CD4-positive, CD25-positive, alpha-beta regulatory T cell (primary cell): Measurements from ENCODE around the gene TBX15. TPM values are rescaled to one million over a fixed set of nuclear protein-coding genes. Genes with fewer than 3 reads are reported as not detected.

Source experiments
- ATAC-seq, 2 donors: fragments of 150-1000 bp; cut with Tn5 transposase; one replicate each; pipeline ENCODE4 v1.10.0; 2021; ENCODE audit warnings: low read depth in 2 of 2, moderate number of reproducible peaks in 2 of 2, moderate library complexity in 1 of 2
- DNase-seq, 3 donors: peaks; one replicate each; pipeline versions ENCODE4 v3.0.0 to v3.0.0-alpha.2; 2012 to 2022; ENCODE audit warnings: mixed read lengths in 1 of 3
- H3K27ac ChIP-seq: one replicate; pipeline ENCODE4 v1.7.0; 2013; ENCODE audit warnings: mild to moderate bottlenecking, low read length; ENCODE audit not compliant: insufficient read depth, poor library complexity, severe bottlenecking
- H3K27me3 ChIP-seq: one replicate; pipeline ENCODE4 v1.7.0; 2013; ENCODE audit warnings: low read length; ENCODE audit not compliant: control insufficient read depth, insufficient read depth
- H3K36me3 ChIP-seq: one replicate; pipeline ENCODE4 v1.7.0; 2013; ENCODE audit warnings: mild to moderate bottlenecking, low read length, moderate library complexity; ENCODE audit not compliant: control insufficient read depth, insufficient read depth
- H3K4me1 ChIP-seq: 2 replicates; pipeline ENCODE4 v1.7.0; 2013; ENCODE audit warnings: mild to moderate bottlenecking, low read length; ENCODE audit not compliant: insufficient read depth, control insufficient read depth, poor library complexity, severe bottlenecking
- H3K4me3 ChIP-seq: one replicate; pipeline ENCODE4 v1.7.0; 2013; ENCODE audit warnings: low read depth, mild to moderate bottlenecking, low read length, moderate library complexity
- H3K9me3 ChIP-seq, 2 experiments: 1 replicate in 1 of 2; 2 replicates in 1 of 2; pipeline ENCODE4 v1.7.0; 2013; ENCODE audit warnings: low read length in 2 of 2, mild to moderate bottlenecking in 1 of 2, moderate library complexity in 1 of 2; ENCODE audit not compliant: control insufficient read depth in 2 of 2
- H3K27ac Mint-ChIP-seq, 3 donors: one replicate each; pipeline ENCODE4 v1.8.0; 2020 to 2022; ENCODE audit warnings: mild to moderate bottlenecking in 3 of 3, mixed read lengths in 3 of 3, moderate library complexity in 2 of 3
- H3K27me3 Mint-ChIP-seq: one replicate; pipeline ENCODE4 v1.8.0; 2022; ENCODE audit warnings: mild to moderate bottlenecking, mixed read lengths
- H3K36me3 Mint-ChIP-seq: one replicate; pipeline ENCODE4 v1.8.0; 2020; ENCODE audit warnings: mixed read lengths
- H3K4me1 Mint-ChIP-seq, 4 donors: one replicate each; pipeline ENCODE4 v1.8.0; 2020 to 2022; ENCODE audit warnings: mixed read lengths in 4 of 4, mild to moderate bottlenecking in 1 of 4
- H3K4me3 Mint-ChIP-seq, 4 donors: one replicate each; pipeline ENCODE4 v1.8.0; 2020 to 2022; ENCODE audit warnings: mild to moderate bottlenecking in 4 of 4, mixed read lengths in 4 of 4, moderate library complexity in 3 of 4
- H3K9me3 Mint-ChIP-seq, 7 donors: one replicate each; pipeline ENCODE4 v1.8.0; 2020 to 2022; ENCODE audit warnings: mixed read lengths in 7 of 7, mild to moderate bottlenecking in 3 of 7, moderate library complexity in 2 of 7
- polyA plus RNA-seq, 4 donors: library from polyadenylated mRNA; unstranded; fragments of 300-500 nt; fragmentation: Illumina TruSeq; gene quantifications; one replicate each; pipeline ENCODE4 v1.2.3, GENCODE V29; 2021
- total RNA-seq: library from RNA; stranded (reverse); gene quantifications from one replicate; pipeline ENCODE4 v1.2.3, GENCODE V29; 2022

Gene TBX15
- total and polyA plus RNA-seq, 5 donors from 2014 or later, result not detected

DNA sequence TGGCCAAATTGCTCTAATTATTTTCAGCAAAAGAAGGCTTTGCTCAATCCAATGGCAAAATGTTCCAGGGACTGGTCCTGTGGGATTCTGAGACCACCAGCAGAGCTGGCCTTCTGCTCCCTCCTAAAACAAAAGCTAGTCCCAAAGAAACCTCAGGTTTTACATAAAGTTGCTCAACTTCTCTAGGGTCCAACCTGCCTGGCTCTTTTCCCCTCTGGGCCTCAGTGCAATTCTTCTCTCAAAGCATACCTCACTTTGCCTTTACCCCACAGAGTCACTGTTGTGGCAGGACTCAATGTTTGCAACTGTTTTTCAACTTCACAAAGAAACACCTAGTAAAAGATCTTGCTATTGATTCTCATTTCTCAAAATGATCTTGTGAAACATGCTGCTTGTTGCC lies 39.8 kb downstream of the TBX15 start:
- Histone ChIP-seq H3K27ac (no peak overlapping the region), H3K4me3 (no peak overlapping the region), H3K9me3 (peaks cover 0 to 3% of the 10 kb centered on the region in 2 experiments), H3K4me1 (no peaks in the 10 kb centered on the region), H3K36me3 (no peaks in the 10 kb centered on the region), H3K27me3 (no peaks in the 10 kb centered on the region)
- ATAC-seq (no peak), DNase-seq (no peak)
- H3K27ac Mint-ChIP-seq, result no peak overlapping the region
- H3K27me3 Mint-ChIP-seq, result no peaks in the 10 kb centered on the region
- no peaks in the 10 kb centered on the region for H3K4me1 Mint-ChIP-seq
- peaks cover 0 to 5% (median 0%) of the 10 kb centered on the region in 7 donors for H3K9me3 Mint-ChIP-seq
- no peak overlapping the region for H3K4me3 Mint-ChIP-seq
- H3K36me3 Mint-ChIP-seq, result no peaks in the 10 kb centered on the region

DNA sequence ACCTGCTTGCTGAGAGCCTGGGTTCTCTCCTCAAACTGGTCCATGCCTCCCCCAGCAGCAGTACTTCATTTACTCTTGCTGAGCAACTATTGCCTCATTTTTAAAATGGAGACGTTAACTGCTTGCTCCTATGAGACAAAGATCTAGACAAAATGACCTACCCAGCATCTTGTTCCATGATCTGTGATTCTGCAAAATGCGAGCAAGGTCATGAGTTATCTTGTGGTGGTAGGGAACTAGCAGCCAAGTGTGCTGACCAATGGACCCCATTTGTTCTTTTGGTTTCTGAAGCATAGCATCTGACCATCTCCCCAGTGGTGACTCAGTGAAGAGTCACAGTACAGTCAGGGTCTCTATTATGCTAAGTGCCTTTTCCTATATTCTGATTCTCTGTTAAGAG lies 40.4 kb downstream of the TBX15 start:
- DNase-seq (no peak), ATAC-seq (no peak)
- H3K27me3 ChIP-seq, result no peaks in the 10 kb centered on the region
- Mint-ChIP-seq H3K27me3 (no peaks in the 10 kb centered on the region), H3K9me3 (peaks cover 0 to 5% (median 0%) of the 10 kb centered on the region in 7 donors), H3K36me3 (no peaks in the 10 kb centered on the region), H3K27ac (no peak overlapping the region), H3K4me1 (no peaks in the 10 kb centered on the region), H3K4me3 (no peak overlapping the region)
- H3K36me3 ChIP-seq, result no peaks in the 10 kb centered on the region
- H3K9me3 ChIP-seq, result peaks cover 0 to 3% of the 10 kb centered on the region in 2 experiments
- no peak overlapping the region for H3K27ac ChIP-seq
- H3K4me3 ChIP-seq, result no peak overlapping the region
- no peaks in the 10 kb centered on the region for H3K4me1 ChIP-seq

DNA sequence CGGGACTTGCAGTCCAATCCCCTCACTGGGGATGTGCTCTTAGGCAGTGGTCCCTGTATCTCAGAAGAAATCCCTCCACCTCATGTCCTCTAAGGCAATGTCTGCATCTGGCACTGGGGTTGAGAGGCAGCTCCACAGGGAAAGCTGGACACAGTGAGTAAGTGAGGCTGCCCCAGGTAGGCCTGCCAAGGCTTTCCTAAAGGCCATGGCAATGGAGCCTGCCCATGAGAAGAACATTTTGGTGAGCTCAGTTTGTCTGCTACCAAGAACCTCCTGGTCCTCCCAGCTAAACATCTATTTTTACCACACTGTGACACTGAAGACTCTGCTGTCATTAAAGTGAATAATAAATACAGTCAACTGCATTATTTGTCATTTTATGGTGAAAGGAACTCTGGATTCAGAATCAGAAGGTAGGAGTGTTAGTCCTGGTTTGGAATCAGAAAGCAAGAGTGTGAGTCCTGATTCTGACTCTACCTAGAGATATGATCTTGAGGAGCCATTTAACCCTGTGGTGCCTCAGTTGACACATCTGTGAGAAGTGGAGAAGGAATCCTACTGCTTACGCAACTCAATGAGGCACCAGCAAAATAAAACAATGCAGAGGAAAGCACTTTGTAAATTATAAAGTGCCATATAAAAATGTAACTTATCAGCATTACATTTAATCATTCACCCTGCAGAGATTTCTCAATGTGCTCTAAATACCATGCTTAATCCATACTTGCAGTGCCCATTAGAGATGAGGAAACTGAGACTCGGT lies 41.0 kb downstream of the TBX15 start:
- Histone ChIP-seq H3K27me3 (no peaks in the 10 kb centered on the region), H3K9me3 (peaks cover 0 to 3% of the 10 kb centered on the region in 2 experiments)

DNA sequence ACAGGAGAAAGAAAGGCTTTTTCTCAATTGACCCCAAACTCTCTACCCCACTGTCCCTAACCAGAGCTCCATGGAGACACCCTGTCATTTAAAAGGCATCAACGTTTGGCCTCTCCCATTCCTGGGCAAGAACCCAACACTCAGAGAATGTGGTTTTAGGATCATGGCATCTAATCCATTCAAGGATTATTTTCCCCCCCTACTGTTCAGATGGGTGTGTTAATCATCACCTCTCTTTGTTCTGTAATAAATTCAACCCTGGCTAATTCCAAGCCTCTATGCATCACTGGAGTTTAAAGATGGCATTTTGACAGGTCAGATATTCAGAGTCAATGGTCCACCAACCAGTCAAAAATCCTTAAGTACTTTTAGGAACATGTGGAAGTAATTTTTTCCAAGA lies 42.7 kb downstream of the TBX15 start:
- H3K4me3 ChIP-seq, result no peak overlapping the region
- H3K27ac Mint-ChIP-seq, result no peak overlapping the region
- DNase-seq (no peak), ATAC-seq (no peak)
- H3K4me3 Mint-ChIP-seq, result no peak overlapping the region
- H3K36me3 ChIP-seq, result no peaks in the 10 kb centered on the region
- no peaks in the 10 kb centered on the region for H3K27me3 ChIP-seq
- H3K9me3 Mint-ChIP-seq, result peaks cover 0 to 6% (median 0%) of the 10 kb centered on the region in 7 donors
- H3K4me1 Mint-ChIP-seq, result no peaks in the 10 kb centered on the region
- no peaks in the 10 kb centered on the region for H3K36me3 Mint-ChIP-seq
- H3K27ac ChIP-seq, result no peak overlapping the region
- H3K4me1 ChIP-seq, result no peaks in the 10 kb centered on the region
- peaks cover 0 to 3% of the 10 kb centered on the region in 2 experiments for H3K9me3 ChIP-seq
- H3K27me3 Mint-ChIP-seq, result no peaks in the 10 kb centered on the region

More for the DNA sequence above, 41.0 kb downstream of the TBX15 start:
- H3K9me3 Mint-ChIP-seq, result peaks cover 0 to 5% (median 0%) of the 10 kb centered on the region in 7 donors
- DNase-seq (no peak), ATAC-seq (no peak)
- H3K27me3 Mint-ChIP-seq, result no peaks in the 10 kb centered on the region
- Histone ChIP-seq H3K27ac (no peak overlapping the region), H3K4me1 (no peaks in the 10 kb centered on the region), H3K36me3 (no peaks in the 10 kb centered on the region), H3K4me3 (no peak overlapping the region)
- H3K36me3 Mint-ChIP-seq, result no peaks in the 10 kb centered on the region
- H3K4me1 Mint-ChIP-seq, result no peaks in the 10 kb centered on the region
- no peak overlapping the region for H3K4me3 Mint-ChIP-seq
- H3K27ac Mint-ChIP-seq, result no peak overlapping the region

DNA sequence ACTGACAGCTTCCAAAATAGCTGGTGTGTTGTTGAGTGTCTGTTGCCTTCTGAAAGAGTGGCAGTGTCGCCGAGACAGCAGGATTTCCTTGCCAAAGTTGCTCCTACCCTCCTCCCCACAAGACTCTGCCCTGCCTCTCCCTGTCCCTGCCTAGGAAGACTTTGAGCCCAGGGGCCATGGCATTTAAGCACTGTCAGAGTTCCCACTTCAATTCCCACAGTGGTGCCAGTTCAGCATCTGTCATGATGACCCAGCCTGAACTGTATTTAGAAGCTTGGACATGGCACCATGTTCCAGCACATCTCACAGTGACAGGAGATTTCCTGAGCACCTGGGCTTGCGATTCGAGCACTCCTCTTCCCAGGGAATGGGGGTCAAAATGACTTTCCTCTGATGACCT lies 43.6 kb downstream of the TBX15 start:
- Mint-ChIP-seq H3K27me3 (no peaks in the 10 kb centered on the region), H3K36me3 (no peaks in the 10 kb centered on the region), H3K4me3 (no peak overlapping the region), H3K27ac (no peak overlapping the region), H3K4me1 (no peaks in the 10 kb centered on the region), H3K9me3 (peaks cover 0 to 6% (median 0%) of the 10 kb centered on the region in 7 donors)
- no peaks in the 10 kb centered on the region for H3K36me3 ChIP-seq
- no peaks in the 10 kb centered on the region for H3K4me1 ChIP-seq
- ATAC-seq (no peak), DNase-seq (no peak)
- no peak overlapping the region for H3K27ac ChIP-seq
- no peak overlapping the region for H3K4me3 ChIP-seq
- peaks cover 0 to 3% of the 10 kb centered on the region in 2 experiments for H3K9me3 ChIP-seq
- H3K27me3 ChIP-seq, result no peaks in the 10 kb centered on the region

DNA sequence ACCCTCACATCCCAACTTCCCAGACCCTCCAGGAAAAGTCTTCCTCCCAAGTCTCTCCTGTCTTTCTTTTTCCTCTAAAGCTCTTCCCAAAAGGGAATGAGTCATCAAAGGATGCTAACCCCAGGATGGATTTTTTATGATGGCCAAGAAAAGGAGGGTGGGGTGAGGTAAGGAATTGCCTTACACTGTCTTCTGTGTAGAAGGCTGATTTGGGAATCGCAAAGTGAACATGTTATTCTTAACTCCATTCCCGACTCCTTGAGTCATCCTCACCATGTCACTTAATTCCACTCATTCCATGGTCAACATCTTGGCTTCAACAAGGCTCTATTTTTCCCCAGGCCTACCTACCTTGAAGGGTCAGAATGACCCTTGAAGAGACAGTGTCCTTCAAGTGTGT lies 44.0 kb downstream of the TBX15 start:
- Mint-ChIP-seq H3K9me3 (peaks cover 0 to 6% (median 0%) of the 10 kb centered on the region in 7 donors), H3K4me1 (no peaks in the 10 kb centered on the region)
- ATAC-seq, result no peak

DNA sequence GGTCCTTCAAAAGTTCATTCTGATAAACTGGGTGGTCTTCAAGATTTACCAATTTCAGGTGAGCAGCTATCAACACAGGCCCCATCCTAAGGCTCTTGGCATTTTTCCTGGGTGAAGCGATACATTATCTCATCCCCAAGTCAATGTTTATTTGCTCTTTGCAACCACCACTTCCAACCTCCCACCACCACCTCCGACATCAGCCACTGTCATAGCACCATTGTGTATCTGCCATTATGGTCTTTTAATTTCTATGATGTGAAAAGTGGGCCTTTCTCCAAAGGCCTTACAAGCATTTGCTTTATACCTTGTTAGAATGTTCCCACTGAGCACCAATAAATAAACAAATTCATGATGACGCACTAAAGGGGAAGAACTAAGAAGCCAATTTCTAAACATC lies 47.2 kb downstream of the TBX15 start:
- Mint-ChIP-seq H3K27ac (no peak overlapping the region), H3K4me3 (no peak overlapping the region), H3K27me3 (no peaks in the 10 kb centered on the region), H3K9me3 (peaks cover 0 to 4% (median 0%) of the 10 kb centered on the region in 7 donors), H3K36me3 (no peaks in the 10 kb centered on the region), H3K4me1 (no peaks in the 10 kb centered on the region)
- DNase-seq (no peak), ATAC-seq (no peak)
- H3K27me3 ChIP-seq, result no peaks in the 10 kb centered on the region
- H3K4me3 ChIP-seq, result no peak overlapping the region
- no peak overlapping the region for H3K27ac ChIP-seq
- H3K9me3 ChIP-seq, result no peaks in the 10 kb centered on the region
- no peaks in the 10 kb centered on the region for H3K36me3 ChIP-seq
- H3K4me1 ChIP-seq, result no peaks in the 10 kb centered on the region

More for the DNA sequence above, 44.0 kb downstream of the TBX15 start:
- H3K4me3 Mint-ChIP-seq, result no peak overlapping the region
- Histone ChIP-seq H3K4me3 (no peak overlapping the region), H3K27me3 (no peaks in the 10 kb centered on the region), H3K9me3 (peaks cover 0 to 3% of the 10 kb centered on the region in 2 experiments), H3K36me3 (no peaks in the 10 kb centered on the region), H3K27ac (no peak overlapping the region), H3K4me1 (no peaks in the 10 kb centered on the region)
- H3K36me3 Mint-ChIP-seq, result no peaks in the 10 kb centered on the region
- H3K27me3 Mint-ChIP-seq, result no peaks in the 10 kb centered on the region
- no peak overlapping the region for H3K27ac Mint-ChIP-seq
- DNase-seq, result no peak
